HCT116 (cell line): ENCODE data around the gene DDA1. TPM values are rescaled to one million over a fixed set of nuclear protein-coding genes. Genes with fewer than 3 reads are reported as not detected.
A peak's percentile ranks its signal among the peaks of the same experiment; 100 is the strongest.

Source experiments
- ATAC-seq: fragments of 200-7000 bp; cut with Tn5 transposase; 2 replicates; pipeline ENCODE4 v1.9.1; 2020; ENCODE audit warnings: mild to moderate bottlenecking, moderate library complexity
- BruUV-seq: library from RNA; stranded (reverse); fragments of 400-500 nt; replicated peaks from 2 replicates; lab custom pipeline; 2021; lab: Mats Ljungman, UMichigan
- CTCF ChIA-PET: fragments of 300-600 bp; sonication (Branson Sonifier 250); formaldehyde crosslinking; loops from one replicate; lab custom pipeline; 2021; ENCODE audit warnings: antibody characterized with exemption; lab: Charles Lee
- POLR2A ChIA-PET: fragments of 300-600, 350-600 bp; sonication (Branson Sonifier 250); formaldehyde crosslinking; loops from one replicate; lab custom pipeline; 2021; ENCODE audit warnings: antibody characterized with exemption; lab: Charles Lee
- RAD21 ChIA-PET, 2 experiments: fragments of 300-600 bp; sonication (Branson Sonifier 250); formaldehyde crosslinking; loops; one replicate each; lab custom pipeline; 2023; ENCODE audit warnings: low total read pairs in 2 of 2; ENCODE audit not compliant: uncharacterized antibody in 2 of 2, unreplicated experiment in 2 of 2, low non-redundant PET in 1 of 2; lab: Charles Lee
- DNase-seq: peaks from one replicate; pipeline ENCODE4 v3.0.0-alpha.2; 2010; ENCODE audit warnings: low read depth, low spot score
- H2AFZ ChIP-seq: fragments of 200-600 bp; shearing (Covaris generic), sonication (generic); 2 replicates; pipeline ENCODE4 v1.6.1; 2017; ENCODE audit warnings: low read depth, mixed run types, mixed read lengths, antibody characterized with exemption, low read length; ENCODE audit not compliant: poor library complexity, severe bottlenecking
- H3K27ac ChIP-seq: 2 replicates; pipeline ENCODE4 v1.5.1; 2012; ENCODE audit warnings: low read depth, low read length
- H3K27me3 ChIP-seq: fragments of 200-600 bp; sonication (generic); 2 replicates; pipeline ENCODE4 v1.6.1; 2016; ENCODE audit warnings: mixed run types, low read length, mixed read lengths; ENCODE audit not compliant: insufficient read depth
- H3K36me3 ChIP-seq, 2 experiments: fragments of 200-500 bp in 1 of 2; fragments of 200-600 bp in 1 of 2; sonication (Bioruptor generic) in 1 of 2; sonication (generic) in 1 of 2; 2 replicates each; pipeline versions ENCODE4 v1.5.1 to v1.6.1; 2014 to 2016; ENCODE audit warnings: low read length in 2 of 2, inconsistent platforms in 1 of 2, mixed read lengths in 1 of 2, mixed run types in 1 of 2; ENCODE audit not compliant: insufficient read depth in 2 of 2, control insufficient read depth in 1 of 2
- H3K4me1 ChIP-seq, 2 experiments: fragments of 200-600 bp in 1 of 2; sonication (generic) in 1 of 2; 2 replicates each; pipeline versions ENCODE4 v1.5.1 to v1.6.1; 2012 to 2017; ENCODE audit warnings: low read length in 2 of 2, inconsistent platforms in 1 of 2, mild to moderate bottlenecking in 1 of 2, mixed read lengths in 1 of 2, mixed run types in 1 of 2, moderate library complexity in 1 of 2; ENCODE audit not compliant: insufficient read depth in 2 of 2, control insufficient read depth in 1 of 2
- H3K4me2 ChIP-seq: fragments of 200-600 bp; sonication (generic); 2 replicates; pipeline ENCODE4 v1.6.1; 2017; ENCODE audit warnings: mixed run types, low read length, mixed read lengths
- H3K4me3 ChIP-seq, 2 experiments: fragments of 200-600 bp in 1 of 2; sonication (generic) in 1 of 2; replicated peaks in 1 of 2; 2 replicates each; pipeline ENCODE4 v1.5.1; 2011 to 2016; ENCODE audit warnings: low read length in 2 of 2, control low read depth in 1 of 2, low read depth in 1 of 2, mild to moderate bottlenecking in 1 of 2, mixed read lengths in 1 of 2, mixed run types in 1 of 2
- H3K79me2 ChIP-seq: fragments of 200-600 bp; sonication (generic); 2 replicates; pipeline ENCODE4 v1.6.1; 2017; ENCODE audit warnings: mild to moderate bottlenecking, mixed run types, low read length, moderate library complexity, mixed read lengths; ENCODE audit not compliant: insufficient read depth
- H3K9ac ChIP-seq: fragments of 200-600 bp; sonication (generic); 2 replicates; pipeline ENCODE4 v1.6.1; 2016; ENCODE audit warnings: low read length, mixed read lengths
- H3K9me2 ChIP-seq: fragments of 200-600 bp; sonication (generic), shearing (Covaris generic); 2 replicates; pipeline ENCODE4 v1.6.1; 2017; ENCODE audit warnings: mixed run types, mild to moderate bottlenecking, moderate library complexity; ENCODE audit not compliant: insufficient read depth
- H3K9me3 ChIP-seq, 2 experiments: fragments of 200-500 bp in 1 of 2; fragments of 200-600 bp in 1 of 2; sonication (Bioruptor generic) in 1 of 2; sonication (generic) in 1 of 2; 2 replicates each; pipeline ENCODE4 v1.6.1; 2014 to 2017; ENCODE audit warnings: low read length in 2 of 2, mixed read lengths in 2 of 2, inconsistent platforms in 1 of 2, low read depth in 1 of 2, mild to moderate bottlenecking in 1 of 2, mixed run types in 1 of 2, moderate library complexity in 1 of 2; ENCODE audit not compliant: control insufficient read depth in 1 of 2, insufficient read depth in 1 of 2
- H4K20me1 ChIP-seq: fragments of 200-600 bp; sonication (generic), shearing (Covaris generic); 2 replicates; pipeline ENCODE4 v1.6.1; 2017; ENCODE audit warnings: mixed run types, mild to moderate bottlenecking, moderate library complexity; ENCODE audit not compliant: insufficient read depth
- CBX3 ChIP-seq: IDR thresholded peaks from 2 replicates; pipeline ENCODE4 v1.6.1; 2012; ENCODE audit warnings: low read depth
- CTCF ChIP-seq, 3 experiments: fragments of 200-600 bp in 1 of 3; sonication (generic) in 1 of 3; IDR thresholded peaks in 2 of 3; conservative IDR thresholded peaks in 1 of 3; 2 replicates each; pipeline ENCODE4 v1.5.1; 2012 to 2017; ENCODE audit warnings: low read depth in 2 of 3, low read length in 2 of 3, antibody characterized with exemption in 1 of 3, borderline replicate concordance in 1 of 3, control low read depth in 1 of 3, mild to moderate bottlenecking in 1 of 3, mixed read lengths in 1 of 3, mixed run types in 1 of 3, moderate library complexity in 1 of 3; ENCODE audit not compliant: insufficient read depth in 1 of 3
- POLR2AphosphoS5 ChIP-seq: IDR thresholded peaks from 2 replicates; pipeline ENCODE4 v1.6.1; 2011; ENCODE audit warnings: mild to moderate bottlenecking, low read depth, low read length, moderate library complexity
- RAD21 ChIP-seq: IDR thresholded peaks from 2 replicates; pipeline ENCODE4 v1.6.1; 2012; ENCODE audit warnings: low read depth, mild to moderate bottlenecking
- REST ChIP-seq: IDR thresholded peaks from 2 replicates; pipeline ENCODE4 v1.6.1; 2012; ENCODE audit warnings: low read depth
- SIN3A ChIP-seq: IDR thresholded peaks from 2 replicates; pipeline ENCODE4 v1.6.1; 2012; ENCODE audit warnings: low read depth
- TCF7L2 ChIP-seq: IDR thresholded peaks from 2 replicates; pipeline ENCODE4 v1.7.0; 2011; ENCODE audit warnings: borderline replicate concordance, inconsistent platforms; ENCODE audit not compliant: insufficient read depth, insufficient read length; ENCODE audit errors: extremely low read depth
- intact Hi-C: fragments of 100-400 bp; cut with micrococcal nuclease; formaldehyde crosslinking; loops from 2 replicates; pipeline ENCODE4 v1.10.0; 2022
- total RNA-seq: library from RNA; stranded (reverse); gene quantifications from one replicate; pipeline ENCODE4 v1.2.1, GENCODE V29; 2021; ENCODE audit not compliant: unreplicated experiment

Gene DDA1
- total RNA-seq, 1 experiment from 2014 or later: 68.6 TPM

GRCh38 chr19:17340302-17340870, 31.0 kb downstream of the DDA1 start:
- H3K4me2 ChIP-seq: peak overlapping the region; percentile 56
- TF ChIP-seq CBX3 (no peak), SIN3A (no peak), RAD21 (no peak), POLR2AphosphoS5 (no peak), TCF7L2 (no peak), CTCF (IDR thresholded peaks at IDR 0.05 in 2 of 3, conservative IDR thresholded peaks at IDR 0.05 in 1 of 3; ENCODE audit: borderline replicate concordance in 1 of 3, insufficient read depth in 1 of 3, low read depth in 2 of 3, low read length in 2 of 3) (peak in 2 of 3 experiments; percentile 21 to 33; a peak in 2 of 6 replicates)
- TF ChIP-seq, all 23 proteins: peak for 1
- ATAC-seq (peak; percentile 57), DNase-seq (no peak)
- intact Hi-C loops: no loop called here
- Histone ChIP-seq H4K20me1 (no peaks in the 10 kb centered on the region), H3K79me2 (peaks cover 16% of the 10 kb centered on the region), H3K4me1 (peaks cover 29 to 44% of the 10 kb centered on the region in 2 experiments), H2AFZ (no peak overlapping the region), H3K9me3 (no peaks in the 10 kb centered on the region), H3K27ac (peak overlapping the region; percentile 54), H3K27me3 (no peaks in the 10 kb centered on the region), H3K9ac (peak overlapping the region; percentile 25; the same call in 1 of the 2 replicates), H3K4me3 (no peak overlapping the region), H3K9me2 (no peaks in the 10 kb centered on the region), H3K36me3 (peaks cover 3 to 9% of the 10 kb centered on the region in 2 experiments; a peak in 1 of 4 replicates)
- CTCF ChIA-PET: no interaction called here
- no TSS peak for BruUV-seq
- POLR2A ChIA-PET: interaction anchor here (1.5 kb wide), 1 partner anchor 48 kb away, joined by 3 read pairs; no protein-coding TSS in a partner anchor
- RAD21 ChIA-PET: no interaction called here

- DNase-seq (no peak), ATAC-seq (no peak)
- Histone ChIP-seq H2AFZ (no peak overlapping the region), H3K27me3 (no peaks in the 10 kb centered on the region), H4K20me1 (no peaks in the 10 kb centered on the region), H3K9ac (no peak overlapping the region), H3K4me2 (peak overlapping the region; percentile 56), H3K27ac (peak overlapping the region; percentile 54; the same call in 1 of the 2 replicates), H3K9me2 (no peaks in the 10 kb centered on the region), H3K9me3 (no peaks in the 10 kb centered on the region), H3K36me3 (peaks cover 3 to 9% of the 10 kb centered on the region in 2 experiments; a peak in 1 of 4 replicates), H3K79me2 (peaks cover 16% of the 10 kb centered on the region), H3K4me1 (peaks cover 28 to 43% of the 10 kb centered on the region in 2 experiments), H3K4me3 (no peak overlapping the region)
- intact Hi-C loops: no loop called here
- RAD21 ChIA-PET: no interaction called here
- no peak for TF ChIP-seq REST
- TF ChIP-seq CTCF (IDR thresholded peaks at IDR 0.05 in 2 of 3, conservative IDR thresholded peaks at IDR 0.05 in 1 of 3; ENCODE audit: borderline replicate concordance in 1 of 3, insufficient read depth in 1 of 3, low read depth in 2 of 3, low read length in 2 of 3): peak in 2 of 3 experiments; percentile 9 to 37; a peak in 2 of 6 replicates
- POLR2A ChIA-PET: no interaction called here
- CTCF ChIA-PET: no interaction called here
- no TSS peak for BruUV-seq
Measured at GRCh38 chr19:17340871-17341357, 31.6 kb downstream of the DDA1 start.
